Esophagus muscularis mucosa (tissue), 4 donors: Measurements from ENCODE around the gene MAPK4. TPM values are rescaled to one million over a fixed set of nuclear protein-coding genes. Genes with fewer than 3 reads are reported as not detected.

Source experiments
- DNase-seq: peaks from one replicate; pipeline ENCODE4 v3.0.0-alpha.2; 2017; ENCODE audit errors: extremely low spot score
- H3K27ac ChIP-seq, 4 donors: fragments of 200-600 bp; sonication (generic); replicated peaks in 1 of 4; 1 replicate in 3 of 4; 2 replicates in 1 of 4; pipeline ENCODE4 v1.5.1; 2016 to 2019; ENCODE audit warnings: mild to moderate bottlenecking in 1 of 4
- H3K27me3 ChIP-seq, 4 donors: fragments of 200-600 bp; sonication (generic); one replicate each; pipeline versions ENCODE4 v1.5.1 to v1.6.0; 2016 to 2019
- H3K36me3 ChIP-seq, 4 donors: fragments of 200-600 bp; sonication (generic); one replicate each; pipeline ENCODE4 v1.5.1; 2016 to 2019
- H3K4me1 ChIP-seq, 4 donors: fragments of 200-600 bp; sonication (generic); one replicate each; pipeline ENCODE4 v1.5.1; 2016 to 2019
- H3K4me3 ChIP-seq, 4 donors: fragments of 200-600 bp; sonication (generic); 1 replicate in 2 of 4; 2 replicates in 2 of 4; pipeline ENCODE4 v1.5.1; 2016 to 2019; ENCODE audit warnings: mild to moderate bottlenecking in 4 of 4, moderate library complexity in 1 of 4
- H3K9me3 ChIP-seq, 4 donors: fragments of 200-600 bp; sonication (generic); 1 replicate in 3 of 4; 2 replicates in 1 of 4; pipeline ENCODE4 v1.5.1; 2016 to 2019
- CTCF ChIP-seq, 3 experiments: fragments of 200-600 bp in 2 of 3; fragments of 450-650 bp in 1 of 3; sonication (generic) in 2 of 3; IDR thresholded peaks; one replicate each; pipeline ENCODE4 v1.5.1; 2017 to 2019; ENCODE audit warnings: antibody characterized with exemption in 3 of 3, mild to moderate bottlenecking in 2 of 3, moderate library complexity in 1 of 3
- EP300 ChIP-seq: sonication (generic); formaldehyde crosslinking; IDR thresholded peaks from one replicate; pipeline ENCODE4 v1.6.1; 2017; ENCODE audit warnings: antibody characterized with exemption
- POLR2A ChIP-seq: fragments of 450-650 bp; IDR thresholded peaks from one replicate; pipeline ENCODE4 v1.6.1; 2017; ENCODE audit warnings: antibody characterized with exemption, moderate library complexity, mild to moderate bottlenecking, low read depth
- POLR2AphosphoS5 ChIP-seq, 2 donors: sonication (generic); formaldehyde crosslinking; IDR thresholded peaks; one replicate each; pipeline ENCODE4 v1.6.1; 2017; ENCODE audit warnings: antibody characterized with exemption in 2 of 2
- WGBS: methylation state at CpG from one replicate; pipeline ENCODE4 v1.1.5; 2018; 5-methylcytosine and 5-hydroxymethylcytosine counted together
- intact Hi-C: fragments of 100-400 bp; cut with DNase I; formaldehyde crosslinking; loops from one replicate; pipeline ENCODE4 v1.15.1; 2023
- total RNA-seq, 4 donors: library from RNA; depleted of rRNA; stranded (reverse); fragments of >200 nt; gene quantifications; one replicate each; pipeline versions ENCODE4 v1.1.0 to v1.2.1, GENCODE V29; 2016

The MAPK4 gene
- total RNA-seq, 4 donors from 2014 or later = 6.2 to 14.5 (median 9.6) TPM

DNA sequence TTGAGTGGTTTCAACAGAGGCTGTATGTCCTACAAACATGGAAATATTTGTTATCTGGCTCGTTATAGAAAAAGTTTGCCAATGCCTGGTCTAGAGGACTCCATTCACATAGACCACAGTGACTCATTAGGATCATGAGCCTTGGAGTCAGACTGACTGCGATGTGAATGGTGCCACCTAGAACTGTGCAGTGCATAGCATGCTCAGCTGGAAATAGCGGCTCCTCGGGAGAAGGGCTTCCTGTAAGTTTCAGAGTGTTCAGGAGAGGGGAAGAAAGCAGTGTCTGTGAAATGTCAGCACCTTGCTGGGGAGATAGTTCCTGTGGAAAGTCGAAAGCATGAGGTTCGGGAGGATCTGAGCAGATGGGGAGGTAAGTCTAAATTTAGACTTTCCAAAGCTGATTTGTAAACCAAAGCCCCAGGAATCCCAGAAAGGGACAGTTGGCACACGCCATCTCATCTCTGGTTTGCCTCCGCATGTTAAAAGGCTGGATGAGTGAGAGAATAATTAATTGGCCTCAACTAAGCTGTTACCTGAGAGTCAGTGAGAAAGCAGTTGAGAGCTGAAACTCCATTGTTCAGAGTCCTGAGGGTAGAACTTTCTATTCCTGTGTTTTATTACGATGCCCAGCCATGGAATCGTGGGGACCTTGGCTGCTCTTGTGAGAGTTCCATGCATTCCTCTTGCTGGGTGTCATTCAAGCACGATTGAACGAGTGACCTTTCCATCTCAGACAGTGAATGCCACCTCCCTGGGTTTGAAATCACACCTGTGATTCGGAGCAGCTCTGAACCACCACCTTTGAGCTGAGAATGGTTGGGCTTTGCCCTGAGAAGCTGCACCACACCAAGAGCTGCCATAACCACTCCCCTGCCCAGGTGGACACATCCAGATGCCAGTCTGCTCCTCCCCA is 99.5 kb downstream of the MAPK4 start:
- peak overlapping the region; percentile 66 to 86 (median 77) for H3K27ac ChIP-seq
- no peak for DNase-seq

GRCh38 chr18:50661013-50661412 is 101.1 kb downstream of the MAPK4 start:
- TF ChIP-seq POLR2A (no peak), EP300 (no peak), POLR2AphosphoS5 (IDR thresholded peaks at IDR 0.05) (no peak), CTCF (IDR thresholded peaks at IDR 0.05) (no peak)
- Histone ChIP-seq H3K36me3 (no peaks in the 10 kb centered on the region), H3K4me3 (no peak overlapping the region), H3K27me3 (no peaks in the 10 kb centered on the region), H3K9me3 (peaks cover 0 to 5% (median 4%) of the 10 kb centered on the region in 4 donors), H3K27ac (no peak overlapping the region), H3K4me1 (peaks cover 29 to 49% (median 44%) of the 10 kb centered on the region in 4 donors)
- 100% methylated on average over 1 of the region's 1 CpG for WGBS
- DNase-seq = no peak
- intact Hi-C loops = loop anchor here (5.0 to 10.0 kb wide), 2 partner anchors 99 to 124 kb away; partner anchors contain the start of gene MAPK4

More for the DNA sequence above, 99.5 kb downstream of the MAPK4 start:
- 39% methylated on average over 11 of the region's 13 CpGs for WGBS
- peaks cover 0 to 5% (median 4%) of the 10 kb centered on the region in 4 donors for H3K9me3 ChIP-seq
- peak overlapping the region in 1 of 4 donors; percentile 19 for H3K4me3 ChIP-seq
- H3K36me3 ChIP-seq = no peaks in the 10 kb centered on the region
- peaks cover 32 to 59% (median 50%) of the 10 kb centered on the region in 4 donors for H3K4me1 ChIP-seq
- TF ChIP-seq POLR2AphosphoS5 (IDR thresholded peaks at IDR 0.05) (peak; percentile 65 to 83), EP300 (no peak), CTCF (IDR thresholded peaks at IDR 0.05) (peak; percentile 23 to 48 (median 40))
- intact Hi-C loops = loop anchor here (5.0 to 10.0 kb wide), 2 partner anchors 97 to 125 kb away; partner anchors contain the start of gene MAPK4
- H3K27me3 ChIP-seq = no peaks in the 10 kb centered on the region

DNA sequence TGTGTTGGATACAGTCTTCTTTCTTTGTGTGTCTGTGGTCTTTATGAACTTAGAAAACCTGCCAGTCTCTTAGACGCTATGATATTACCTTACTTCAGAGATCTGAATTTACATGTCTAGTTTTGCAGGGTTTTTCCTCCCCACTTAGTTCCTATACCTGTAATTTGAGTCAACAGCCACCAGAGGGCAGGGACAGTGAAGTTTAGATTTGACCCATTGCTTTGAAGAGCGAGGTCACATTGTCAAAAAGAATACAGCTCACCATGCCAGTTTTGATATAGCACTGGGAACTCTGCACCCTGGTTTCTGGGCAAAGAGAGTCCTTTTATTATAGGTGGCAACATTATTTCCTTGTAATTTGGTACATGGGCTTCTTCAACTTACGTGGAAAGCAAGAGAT is 102.3 kb downstream of the MAPK4 start:
- Histone ChIP-seq H3K27me3 (no peaks in the 10 kb centered on the region), H3K4me1 (peaks cover 25 to 39% (median 33%) of the 10 kb centered on the region in 4 donors), H3K4me3 (no peak overlapping the region), H3K36me3 (no peaks in the 10 kb centered on the region), H3K9me3 (peaks cover 0 to 5% (median 4%) of the 10 kb centered on the region in 4 donors), H3K27ac (peak overlapping the region in 1 of 4 donors; percentile 39)
- DNase-seq = no peak
- 77% methylated on average over 3 of the region's 3 CpGs for WGBS
- TF ChIP-seq POLR2AphosphoS5 (IDR thresholded peaks at IDR 0.05) (no peak), EP300 (no peak), POLR2A (no peak), CTCF (IDR thresholded peaks at IDR 0.05) (peak in 1 of 3 experiments; percentile 20)
- intact Hi-C loops = loop anchor here (5.0 to 10.0 kb wide), 2 partner anchors 100 to 123 kb away; partner anchors contain the start of gene MAPK4

DNA sequence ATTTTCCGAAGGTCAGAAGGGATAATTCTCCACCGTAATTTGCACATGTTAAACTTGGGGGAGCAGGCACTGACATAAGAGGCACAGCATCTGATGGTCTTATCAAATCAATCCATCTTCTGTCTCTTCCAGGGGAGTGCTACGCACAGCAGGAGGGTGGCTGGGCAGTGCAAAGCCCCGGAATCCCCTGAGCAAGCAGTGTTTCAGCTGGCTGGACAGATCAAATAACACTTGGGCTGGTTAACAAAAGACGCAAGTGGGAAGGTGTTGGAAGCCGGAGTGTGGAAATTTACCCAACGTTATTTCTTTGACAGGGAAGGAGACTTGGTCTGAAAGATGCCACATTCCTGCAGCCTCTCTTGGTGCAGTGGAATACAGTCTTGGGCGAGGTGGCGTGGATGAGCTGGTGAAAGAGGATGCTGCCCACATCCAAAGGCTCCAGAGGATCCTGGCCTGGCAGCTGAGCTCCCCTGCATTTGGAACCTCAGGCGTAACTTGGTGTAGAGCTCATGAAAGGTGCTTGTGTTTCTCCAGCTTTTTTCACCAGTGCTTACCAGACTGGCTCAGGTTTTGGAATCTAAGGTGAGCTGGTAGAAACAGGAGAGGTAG is 103.0 kb downstream of the MAPK4 start:
- peaks cover 25 to 34% (median 30%) of the 10 kb centered on the region in 4 donors for H3K4me1 ChIP-seq
- H3K27me3 ChIP-seq = no peaks in the 10 kb centered on the region
- no peaks in the 10 kb centered on the region for H3K36me3 ChIP-seq
- peaks cover 0 to 5% (median 4%) of the 10 kb centered on the region in 4 donors for H3K9me3 ChIP-seq
- no peak for TF ChIP-seq EP300
- TF ChIP-seq POLR2A = no peak
- TF ChIP-seq CTCF (IDR thresholded peaks at IDR 0.05) = no peak
- TF ChIP-seq POLR2AphosphoS5 (IDR thresholded peaks at IDR 0.05) = no peak
- DNase-seq = no peak
- H3K4me3 ChIP-seq = no peak overlapping the region
- intact Hi-C loops = loop anchor here (5.0 to 10.0 kb wide), 2 partner anchors 101 to 122 kb away; partner anchors contain the start of gene MAPK4
- WGBS = 44% methylated on average over 10 of the region's 10 CpGs
- peak overlapping the region in 2 of 4 donors; percentile 5 to 39 for H3K27ac ChIP-seq
